Activated B cell treated with CpG ODN at 0.5 μM for 24 hours (primary cell): ENCODE data around the gene CYP26B1. TPM values are rescaled to one million over a fixed set of nuclear protein-coding genes. Genes with fewer than 3 reads are reported as not detected.
A peak's percentile ranks its signal among the peaks of the same experiment; 100 is the strongest.

ENCODE experiments used
- ATAC-seq: fragments of 200-7000 bp; cut with Tn5 transposase; one replicate; pipeline ENCODE4 v1.10.0; 2021; ENCODE audit warnings: low read depth, mild to moderate bottlenecking, moderate library complexity
- CTCF ChIA-PET: fragments of 350-600 bp; sonication (Branson Sonifier 250); formaldehyde crosslinking; loops from one replicate; lab custom pipeline; 2021; ENCODE audit warnings: antibody characterized with exemption; lab: Charles Lee
- POLR2A ChIA-PET: fragments of 350-600 bp; sonication (Branson Sonifier 250); formaldehyde crosslinking; loops from one replicate; lab custom pipeline; 2021; ENCODE audit warnings: antibody characterized with exemption; lab: Charles Lee
- DNase-seq: peaks from one replicate; pipeline ENCODE4 v3.0.0; 2022
- H3K27ac Mint-ChIP-seq: one replicate; pipeline ENCODE4 v1.8.0; 2020; ENCODE audit warnings: mixed read lengths
- H3K27me3 Mint-ChIP-seq: one replicate; pipeline ENCODE4 v1.8.0; 2021; ENCODE audit warnings: mixed read lengths
- H3K36me3 Mint-ChIP-seq: one replicate; pipeline ENCODE4 v1.8.0; 2021; ENCODE audit warnings: low read depth, mixed read lengths
- H3K4me1 Mint-ChIP-seq: one replicate; pipeline ENCODE4 v1.8.0; 2021; ENCODE audit warnings: mixed read lengths
- H3K4me3 Mint-ChIP-seq: one replicate; pipeline ENCODE4 v1.8.0; 2020; ENCODE audit warnings: mild to moderate bottlenecking, mixed read lengths
- H3K9me3 Mint-ChIP-seq: one replicate; pipeline ENCODE4 v1.8.0; 2020; ENCODE audit warnings: mixed read lengths
- intact Hi-C: fragments of 100-400 bp; cut with micrococcal nuclease; formaldehyde crosslinking; loops from one replicate; pipeline ENCODE4 v1.15.1; 2024
- total RNA-seq: library from RNA; stranded (reverse); gene quantifications from 2 replicates; pipeline ENCODE4 v1.2.3, GENCODE V29; 2022
- TF ChIP-seq, protein P1 (sequence below): fragments of 200-600 bp; IDR thresholded peaks from one replicate; pipeline ENCODE4 v1.8.0; 2022; ENCODE audit warnings: antibody characterized with exemption, mild to moderate bottlenecking

Gene CYP26B1
- total RNA-seq, 1 donor from 2014 or later, result not detected

GRCh38 chr2:72150861-72151356, 3.2 kb upstream of the CYP26B1 start:
- TF ChIP-seq, protein P1, sequence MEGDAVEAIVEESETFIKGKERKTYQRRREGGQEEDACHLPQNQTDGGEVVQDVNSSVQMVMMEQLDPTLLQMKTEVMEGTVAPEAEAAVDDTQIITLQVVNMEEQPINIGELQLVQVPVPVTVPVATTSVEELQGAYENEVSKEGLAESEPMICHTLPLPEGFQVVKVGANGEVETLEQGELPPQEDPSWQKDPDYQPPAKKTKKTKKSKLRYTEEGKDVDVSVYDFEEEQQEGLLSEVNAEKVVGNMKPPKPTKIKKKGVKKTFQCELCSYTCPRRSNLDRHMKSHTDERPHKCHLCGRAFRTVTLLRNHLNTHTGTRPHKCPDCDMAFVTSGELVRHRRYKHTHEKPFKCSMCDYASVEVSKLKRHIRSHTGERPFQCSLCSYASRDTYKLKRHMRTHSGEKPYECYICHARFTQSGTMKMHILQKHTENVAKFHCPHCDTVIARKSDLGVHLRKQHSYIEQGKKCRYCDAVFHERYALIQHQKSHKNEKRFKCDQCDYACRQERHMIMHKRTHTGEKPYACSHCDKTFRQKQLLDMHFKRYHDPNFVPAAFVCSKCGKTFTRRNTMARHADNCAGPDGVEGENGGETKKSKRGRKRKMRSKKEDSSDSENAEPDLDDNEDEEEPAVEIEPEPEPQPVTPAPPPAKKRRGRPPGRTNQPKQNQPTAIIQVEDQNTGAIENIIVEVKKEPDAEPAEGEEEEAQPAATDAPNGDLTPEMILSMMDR, result no peak
- H3K9me3 Mint-ChIP-seq, result peaks cover 4% of the 10 kb centered on the region
- H3K4me3 Mint-ChIP-seq, result no peak overlapping the region
- H3K4me1 Mint-ChIP-seq, result peaks cover 35% of the 10 kb centered on the region
- peaks cover 60% of the 10 kb centered on the region for H3K27me3 Mint-ChIP-seq
- no peak for ATAC-seq
- CTCF ChIA-PET, result interaction anchor here (1.0 to 1.3 kb wide), 5 partner anchors 10 to 620 kb away, joined by 3 to 19 read pairs (median 4); no protein-coding TSS in a partner anchor
- DNase-seq, result no peak
- POLR2A ChIA-PET, result no interaction called here
- intact Hi-C loops, result loop anchor here (1.0 to 5.0 kb wide), 2 partner anchors 603 to 849 kb away; no protein-coding TSS in a partner anchor
- H3K36me3 Mint-ChIP-seq, result no peaks in the 10 kb centered on the region
- H3K27ac Mint-ChIP-seq, result no peak overlapping the region

- ChIA-PET CTCF (interaction anchor here (0.7 to 1.3 kb wide), 8 partner anchors 11 to 620 kb away, joined by 3 to 19 read pairs (median 4); no protein-coding TSS in a partner anchor), POLR2A (no interaction called here)
- Mint-ChIP-seq H3K4me3 (peak overlapping the region; percentile 80), H3K27me3 (peaks cover 65% of the 10 kb centered on the region), H3K36me3 (no peaks in the 10 kb centered on the region), H3K27ac (peak overlapping the region; percentile 19), H3K9me3 (peaks cover 4% of the 10 kb centered on the region), H3K4me1 (peaks cover 41% of the 10 kb centered on the region)
- ATAC-seq, result peak; percentile 66
- TF ChIP-seq, protein P1, result no peak
- intact Hi-C loops, result loop anchor here (1.0 to 5.0 kb wide), 2 partner anchors 602 to 848 kb away; no protein-coding TSS in a partner anchor
- no peak for DNase-seq
Observed at GRCh38 chr2:72150157-72150860, 2.6 kb upstream of the CYP26B1 start.

DNA sequence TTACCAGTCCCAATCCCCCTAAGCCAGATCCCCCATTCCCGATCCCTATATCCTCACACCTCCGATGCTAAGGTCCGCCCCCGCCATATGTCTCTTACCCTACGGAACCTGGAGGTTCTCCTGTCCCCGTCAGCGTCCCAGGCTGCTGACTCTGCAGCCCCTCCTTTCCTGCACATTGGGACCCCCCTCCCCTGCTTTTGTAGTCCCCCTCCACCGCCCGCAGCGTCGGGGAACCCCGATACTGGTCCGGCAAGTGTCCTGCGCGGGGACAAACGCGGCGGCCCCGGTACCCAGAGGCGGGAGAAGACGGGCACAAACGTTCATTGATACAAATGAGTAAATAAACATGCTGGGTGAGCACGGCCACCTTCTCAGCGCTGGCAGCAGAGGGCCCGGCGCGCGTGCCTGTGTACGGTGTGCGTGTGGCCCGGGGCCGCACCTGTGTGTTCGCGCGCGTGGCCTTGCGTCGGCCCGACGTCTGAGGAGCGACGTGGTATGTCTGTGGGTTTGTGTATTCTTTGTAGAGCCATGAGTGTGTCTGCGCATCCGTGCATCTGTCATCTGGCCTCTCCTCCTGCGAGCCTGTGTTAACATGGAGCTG, 2.0 kb upstream of the CYP26B1 start:
- Mint-ChIP-seq H3K27me3 (peaks cover 65% of the 10 kb centered on the region), H3K27ac (no peak overlapping the region), H3K4me1 (peaks cover 45% of the 10 kb centered on the region), H3K36me3 (no peaks in the 10 kb centered on the region), H3K4me3 (peak overlapping the region; percentile 80), H3K9me3 (peaks cover 4% of the 10 kb centered on the region)
- POLR2A ChIA-PET, result no interaction called here
- ATAC-seq (no peak), DNase-seq (no peak)
- TF ChIP-seq, protein P1, result no peak
- intact Hi-C loops, result loop anchor here (1.0 to 10.0 kb wide), 5 partner anchors 425 to 1145 kb away; partner anchors contain the start of genes EGR4 and EMX1
- CTCF ChIA-PET, result interaction anchor here (0.6 to 1.3 kb wide), 9 partner anchors 12 to 619 kb away, joined by 3 to 19 read pairs (median 3); no protein-coding TSS in a partner anchor

- Mint-ChIP-seq H3K4me1 (peaks cover 45% of the 10 kb centered on the region), H3K27ac (no peak overlapping the region), H3K27me3 (peaks cover 67% of the 10 kb centered on the region), H3K36me3 (no peaks in the 10 kb centered on the region), H3K9me3 (peaks cover 4% of the 10 kb centered on the region), H3K4me3 (peak overlapping the region; percentile 83)
- TF ChIP-seq, protein P1, result no peak
- intact Hi-C loops, result loop anchor here (5.0 to 10.0 kb wide), 3 partner anchors 426 to 1146 kb away; partner anchors contain the start of genes EGR4 and EMX1
- CTCF ChIA-PET, result interaction anchor here (0.6 kb wide), 1 partner anchor 224 kb away, joined by 3 read pairs; no protein-coding TSS in a partner anchor
- ATAC-seq, result peak; percentile 31
- POLR2A ChIA-PET, result no interaction called here
- DNase-seq, result no peak
Observed at GRCh38 chr2:72148837-72149555, 1.3 kb upstream of the CYP26B1 start.
